Measurements from ENCODE around the gene SLC25A21. TPM values are rescaled to one million over a fixed set of nuclear protein-coding genes. Genes with fewer than 3 reads are reported as not detected.

Gene SLC25A21
- total and polyA plus RNA-seq, 10 donors: 0.06 to 1.1 (median 0.22) TPM; not detected in 2

DNA sequence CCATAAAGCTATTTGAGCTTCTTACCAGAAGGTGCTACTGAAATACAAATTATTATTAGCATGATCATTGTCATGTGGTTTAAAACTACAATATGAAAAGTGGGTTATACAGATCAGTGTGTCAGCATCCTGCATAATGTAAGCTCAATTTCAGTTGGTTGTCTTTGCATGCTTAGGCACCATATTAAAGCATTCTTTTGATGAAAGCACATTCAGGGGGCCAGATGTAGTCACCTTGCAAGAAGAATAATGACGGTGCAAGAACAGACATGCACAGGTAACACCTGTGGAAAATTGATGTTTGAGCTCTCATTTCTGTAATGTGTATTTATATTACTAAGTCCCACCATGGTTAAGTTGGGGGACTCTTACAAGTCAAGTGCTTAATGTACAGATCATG is 386.9 kb downstream of the SLC25A21 start:
- no peaks in the 10 kb centered on the region for H3K36me3 ChIP-seq
- TF ChIP-seq CTCF (IDR thresholded peaks at IDR 0.05 in 8 of 11, conservative IDR thresholded peaks at IDR 0.05 in 3 of 11) (no peak), POLR2AphosphoS5 (IDR thresholded peaks at IDR 0.05) (no peak), POLR2A (IDR thresholded peaks at IDR 0.05) (no peak)
- H3K4me1 ChIP-seq: no peaks in the 10 kb centered on the region
- no peak overlapping the region for H3K27ac ChIP-seq
- no peaks in the 10 kb centered on the region for H3K27me3 ChIP-seq (replicated peaks in 1 of 7)
- H3K4me3 ChIP-seq: no peak overlapping the region
- 92 to 100% (median 96%) methylated on average over 1 of the region's 1 CpG for WGBS, 5 donors
- no peak for DNase-seq
- intact Hi-C loops (cut with DNase I; ENCODE audit: low total_unique reads): no loop called here
- peaks cover 0 to 27% (median 18%) of the 10 kb centered on the region in 8 donors for H3K9me3 ChIP-seq

DNA sequence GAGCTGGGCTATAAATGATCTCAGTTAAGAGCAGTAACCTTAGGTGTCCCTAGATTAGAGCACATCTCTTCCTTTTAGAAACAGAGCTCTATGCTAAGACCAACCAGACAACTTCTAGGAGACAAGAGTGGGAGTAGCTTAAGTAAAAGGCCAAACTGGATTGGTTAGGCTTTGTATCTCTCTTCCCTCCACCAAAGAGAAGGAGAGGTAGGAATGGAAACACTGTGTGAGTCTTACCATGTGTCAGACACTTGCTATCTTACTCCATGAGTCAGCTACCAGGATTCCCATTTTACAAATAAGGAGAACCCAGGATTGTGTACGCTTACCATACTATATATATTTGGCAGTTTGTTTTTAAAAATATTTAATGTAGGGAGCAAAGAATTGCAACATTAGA is 387.9 kb downstream of the SLC25A21 start:
- no peaks in the 10 kb centered on the region for H3K27me3 ChIP-seq (replicated peaks in 1 of 7)
- H3K27ac ChIP-seq: no peak overlapping the region
- no peak for DNase-seq
- 79 to 96% (median 90%) methylated on average over 1 of the region's 1 CpG for WGBS, 5 donors
- intact Hi-C loops (cut with DNase I; ENCODE audit: low total_unique reads): no loop called here
- no peaks in the 10 kb centered on the region for H3K36me3 ChIP-seq
- TF ChIP-seq POLR2A (IDR thresholded peaks at IDR 0.05) (no peak), CTCF (IDR thresholded peaks at IDR 0.05 in 8 of 11, conservative IDR thresholded peaks at IDR 0.05 in 3 of 11) (no peak), POLR2AphosphoS5 (IDR thresholded peaks at IDR 0.05) (no peak)
- no peaks in the 10 kb centered on the region for H3K4me1 ChIP-seq
- H3K9me3 ChIP-seq: peaks cover 0 to 31% (median 19%) of the 10 kb centered on the region in 8 donors
- H3K4me3 ChIP-seq: no peak overlapping the region

GRCh38 chr14:36781897-36782296 is 390.5 kb downstream of the SLC25A21 start:
- no peak for TF ChIP-seq CTCF (IDR thresholded peaks at IDR 0.05 in 8 of 11, conservative IDR thresholded peaks at IDR 0.05 in 3 of 11)
- TF ChIP-seq POLR2A (IDR thresholded peaks at IDR 0.05): no peak
- TF ChIP-seq POLR2AphosphoS5 (IDR thresholded peaks at IDR 0.05): no peak
- intact Hi-C loops (cut with DNase I; ENCODE audit: low total_unique reads): no loop called here
- Histone ChIP-seq H3K4me1 (no peaks in the 10 kb centered on the region), H3K4me3 (no peak overlapping the region), H3K27ac (no peak overlapping the region), H3K27me3 (replicated peaks in 1 of 7) (no peaks in the 10 kb centered on the region), H3K9me3 (peaks cover 0 to 32% (median 19%) of the 10 kb centered on the region in 8 donors), H3K36me3 (no peaks in the 10 kb centered on the region)
- no peak for DNase-seq
- WGBS, 5 donors: 75 to 95% (median 84%) methylated on average over 2 of the region's 2 CpGs

DNA sequence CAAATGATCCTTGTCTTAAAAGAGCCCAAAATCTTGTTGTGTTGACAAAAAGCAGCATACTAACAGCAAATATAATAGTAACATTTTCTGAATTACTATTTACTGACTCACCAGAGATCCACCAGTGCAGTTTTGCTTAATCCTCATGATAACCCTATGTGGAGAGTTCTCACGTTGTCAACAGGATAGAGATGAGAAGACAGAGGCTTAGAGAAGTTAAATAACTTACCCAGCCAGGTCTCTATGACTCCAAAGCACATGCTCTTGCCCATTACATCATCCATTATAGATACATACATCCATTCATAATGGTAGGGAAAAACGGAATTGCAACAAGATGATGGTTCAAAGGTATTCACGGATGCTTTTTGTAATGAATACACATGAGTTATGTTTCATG is 398.8 kb downstream of the SLC25A21 start:
- intact Hi-C loops (cut with DNase I; ENCODE audit: low total_unique reads): no loop called here
- Histone ChIP-seq H3K4me1 (no peaks in the 10 kb centered on the region), H3K9me3 (peaks cover 0 to 3% (median 0%) of the 10 kb centered on the region in 8 donors), H3K27me3 (replicated peaks in 1 of 7) (no peaks in the 10 kb centered on the region), H3K4me3 (no peak overlapping the region), H3K27ac (no peak overlapping the region), H3K36me3 (no peaks in the 10 kb centered on the region)
- WGBS, 5 donors: 43 to 75% (median 70%) methylated on average over 3 of the region's 3 CpGs
- no peak for DNase-seq
- TF ChIP-seq CTCF (IDR thresholded peaks at IDR 0.05 in 8 of 11, conservative IDR thresholded peaks at IDR 0.05 in 3 of 11) (no peak), POLR2AphosphoS5 (IDR thresholded peaks at IDR 0.05) (no peak), POLR2A (IDR thresholded peaks at IDR 0.05) (no peak)
